Measurements from ENCODE around the gene SMIM13. TPM values are rescaled to one million over a fixed set of nuclear protein-coding genes. Genes with fewer than 3 reads are reported as not detected.

The SMIM13 gene
- total and polyA plus RNA-seq, 2 donors from 2014 or later = 4.0 to 6.6 TPM

- no peak overlapping the region for H3K27ac ChIP-seq (ENCODE audit: low read depth in 2 of 2, low read length in 2 of 2)
- H3K4me1 ChIP-seq (ENCODE audit: control insufficient read depth in 2 of 3, insufficient read depth in 2 of 3, low read depth in 1 of 3, low read length in 3 of 3) = no peaks in the 10 kb centered on the region
- no peak overlapping the region for H3K9ac ChIP-seq (ENCODE audit: low read length in 3 of 3)
- no peaks in the 10 kb centered on the region for H3K27me3 ChIP-seq (ENCODE audit: control insufficient read depth, insufficient read depth, low read length)
- no peak overlapping the region for H3K4me3 ChIP-seq (ENCODE audit: low read length in 3 of 3)
- TF ChIP-seq CTCF (IDR thresholded peaks at IDR 0.05; ENCODE audit: borderline replicate concordance, extremely low read depth, insufficient read depth) = no peak
- intact Hi-C loops (cut with DNase I) = no loop called here
- FAIRE-seq (no peak), DNase-seq (no peak)
- H3K36me3 ChIP-seq (ENCODE audit: control insufficient read depth in 2 of 3, insufficient read depth in 3 of 3, low read length in 3 of 3) = peaks cover 3 to 11% (median 10%) of the 10 kb centered on the region in 3 donors
- peaks cover 0 to 3% (median 0%) of the 10 kb centered on the region in 3 donors for H3K9me3 ChIP-seq (ENCODE audit: control insufficient read depth in 2 of 3, insufficient read depth in 1 of 3, low read length in 3 of 3)
Measured at GRCh38 chr6:11179419-11180202, 86.0 kb downstream of the SMIM13 start.

GRCh38 chr6:11181478-11182136 is 88.0 kb downstream of the SMIM13 start:
- no peak for TF ChIP-seq CTCF (IDR thresholded peaks at IDR 0.05; ENCODE audit: borderline replicate concordance, extremely low read depth, insufficient read depth)
- H3K27ac ChIP-seq (ENCODE audit: low read depth in 2 of 2, low read length in 2 of 2) = no peak overlapping the region
- no peak overlapping the region for H3K9ac ChIP-seq (ENCODE audit: low read length in 3 of 3)
- H3K4me3 ChIP-seq (ENCODE audit: low read length in 3 of 3) = no peak overlapping the region
- intact Hi-C loops (cut with DNase I) = no loop called here
- H3K36me3 ChIP-seq (ENCODE audit: control insufficient read depth in 2 of 3, insufficient read depth in 3 of 3, low read length in 3 of 3) = peaks cover 8 to 26% (median 21%) of the 10 kb centered on the region in 3 donors
- H3K4me1 ChIP-seq (ENCODE audit: control insufficient read depth in 2 of 3, insufficient read depth in 2 of 3, low read depth in 1 of 3, low read length in 3 of 3) = no peaks in the 10 kb centered on the region
- H3K27me3 ChIP-seq (ENCODE audit: control insufficient read depth, insufficient read depth, low read length) = no peaks in the 10 kb centered on the region
- peaks cover 0 to 3% (median 0%) of the 10 kb centered on the region in 3 donors for H3K9me3 ChIP-seq (ENCODE audit: control insufficient read depth in 2 of 3, insufficient read depth in 1 of 3, low read length in 3 of 3)
- no peak for FAIRE-seq
- no peak for DNase-seq

- Histone ChIP-seq H3K27me3 (ENCODE audit: control insufficient read depth, insufficient read depth, low read length) (no peaks in the 10 kb centered on the region), H3K4me3 (ENCODE audit: low read length in 3 of 3) (no peak overlapping the region), H3K36me3 (ENCODE audit: control insufficient read depth in 2 of 3, insufficient read depth in 3 of 3, low read length in 3 of 3) (peaks cover 15 to 45% (median 37%) of the 10 kb centered on the region in 3 donors), H3K4me1 (ENCODE audit: control insufficient read depth in 2 of 3, insufficient read depth in 2 of 3, low read depth in 1 of 3, low read length in 3 of 3) (no peaks in the 10 kb centered on the region), H3K27ac (ENCODE audit: low read depth in 2 of 2, low read length in 2 of 2) (no peak overlapping the region), H3K9me3 (ENCODE audit: control insufficient read depth in 2 of 3, insufficient read depth in 1 of 3, low read length in 3 of 3) (peaks cover 0 to 3% (median 0%) of the 10 kb centered on the region in 3 donors), H3K9ac (ENCODE audit: low read length in 3 of 3) (no peak overlapping the region)
- intact Hi-C loops (cut with DNase I) = no loop called here
- no peak for DNase-seq
- TF ChIP-seq CTCF (IDR thresholded peaks at IDR 0.05; ENCODE audit: borderline replicate concordance, extremely low read depth, insufficient read depth) = no peak
- no peak for FAIRE-seq
Measured at GRCh38 chr6:11183761-11184362, 90.2 kb downstream of the SMIM13 start.

All from kidney (tissue), 14 donors.